ENCODE results near the gene CLDN22. TPM values are rescaled to one million over a fixed set of nuclear protein-coding genes. Genes with fewer than 3 reads are reported as not detected.

The CLDN22 gene
- total RNA-seq (under 1 TPM in 1 of 2 donors, not detected in 1; 0.05 TPM), polyA plus RNA-seq (not detected)

DNA sequence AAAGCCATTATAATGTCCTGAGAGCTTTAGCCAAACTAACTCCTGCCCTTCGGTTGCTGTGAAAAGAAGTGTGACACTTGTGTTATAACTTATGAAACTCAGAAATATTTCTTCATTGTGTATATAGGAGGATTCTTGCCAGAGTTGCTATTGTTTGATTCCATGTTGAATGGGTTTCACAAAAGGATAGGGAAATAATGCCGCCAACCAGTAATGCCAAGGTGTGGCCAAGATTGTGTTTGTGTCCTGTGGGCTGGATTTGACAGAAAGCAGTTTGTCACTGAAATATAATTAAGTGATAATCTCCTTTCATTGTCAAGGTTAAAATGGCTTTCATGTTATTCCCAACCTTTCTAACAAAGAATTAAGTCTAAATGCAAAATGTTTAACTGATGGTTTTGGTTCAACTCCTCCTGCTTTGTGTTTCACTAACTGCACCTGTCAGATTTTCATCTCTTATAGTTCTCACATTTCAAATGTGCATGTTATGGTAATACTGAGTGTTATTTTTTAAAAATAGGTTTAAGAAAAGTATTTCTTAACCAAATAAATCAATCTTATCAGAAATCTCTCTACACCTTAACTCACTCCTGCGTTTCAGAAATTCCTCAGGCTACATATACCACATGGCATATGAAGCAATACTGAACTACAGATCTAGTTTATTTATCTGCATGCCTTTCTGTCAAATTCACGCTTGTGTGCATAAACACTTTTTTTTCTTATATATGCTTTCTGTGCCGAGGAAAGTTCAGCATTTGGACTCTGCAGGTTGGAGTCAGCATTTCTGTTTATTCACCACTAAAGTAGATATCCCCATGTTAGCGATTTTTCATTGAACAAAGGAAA is at the start of gene CLDN22:
Gene CLDN22 (minus strand): TSS at position 66 of the 849 bp plus-strand sequence. CDS start 58 bp downstream, at position 8.
- H3K9me3 ChIP-seq (ENCODE audit: control insufficient read depth in 4 of 4, low read length in 3 of 4): no peaks in the 10 kb centered on the region
- H3K4me1 ChIP-seq (ENCODE audit: control insufficient read depth in 4 of 4, insufficient read depth in 4 of 4, low read length in 3 of 4): no peaks in the 10 kb centered on the region
- no peak within 1 kb of the TSS for H3K9ac ChIP-seq (ENCODE audit: low read depth in 1 of 2, low read length in 2 of 2)
- 82% methylated on average over 6 of the region's 6 CpGs for WGBS
- H3K4me3 ChIP-seq (ENCODE audit: low read depth in 1 of 3, low read length in 3 of 3): no peak within 1 kb of the TSS
- peaks cover 0 to 13% (median 5%) of the 10 kb centered on the region in 4 donors for H3K36me3 ChIP-seq (ENCODE audit: control insufficient read depth in 4 of 4, insufficient read depth in 3 of 4, low read depth in 1 of 4, low read length in 3 of 4)
- DNase-seq (ENCODE audit: low spot score): no peak
- H3K27me3 ChIP-seq (ENCODE audit: control insufficient read depth in 4 of 4, insufficient read depth in 4 of 4, low read length in 3 of 4): no peaks in the 10 kb centered on the region
- no peak for TF ChIP-seq GABPA (IDR thresholded peaks at IDR 0.05 in 1 of 2, conservative IDR thresholded peaks at IDR 0.05 in 1 of 2)
- TF ChIP-seq, protein P1, sequence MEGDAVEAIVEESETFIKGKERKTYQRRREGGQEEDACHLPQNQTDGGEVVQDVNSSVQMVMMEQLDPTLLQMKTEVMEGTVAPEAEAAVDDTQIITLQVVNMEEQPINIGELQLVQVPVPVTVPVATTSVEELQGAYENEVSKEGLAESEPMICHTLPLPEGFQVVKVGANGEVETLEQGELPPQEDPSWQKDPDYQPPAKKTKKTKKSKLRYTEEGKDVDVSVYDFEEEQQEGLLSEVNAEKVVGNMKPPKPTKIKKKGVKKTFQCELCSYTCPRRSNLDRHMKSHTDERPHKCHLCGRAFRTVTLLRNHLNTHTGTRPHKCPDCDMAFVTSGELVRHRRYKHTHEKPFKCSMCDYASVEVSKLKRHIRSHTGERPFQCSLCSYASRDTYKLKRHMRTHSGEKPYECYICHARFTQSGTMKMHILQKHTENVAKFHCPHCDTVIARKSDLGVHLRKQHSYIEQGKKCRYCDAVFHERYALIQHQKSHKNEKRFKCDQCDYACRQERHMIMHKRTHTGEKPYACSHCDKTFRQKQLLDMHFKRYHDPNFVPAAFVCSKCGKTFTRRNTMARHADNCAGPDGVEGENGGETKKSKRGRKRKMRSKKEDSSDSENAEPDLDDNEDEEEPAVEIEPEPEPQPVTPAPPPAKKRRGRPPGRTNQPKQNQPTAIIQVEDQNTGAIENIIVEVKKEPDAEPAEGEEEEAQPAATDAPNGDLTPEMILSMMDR (IDR thresholded peaks at IDR 0.05; ENCODE audit: low read depth, low read length, missing input control): no peak
- no peak for TF ChIP-seq HNF4G (IDR thresholded peaks at IDR 0.05)
- no peak for TF ChIP-seq JUND (IDR thresholded peaks at IDR 0.05)
- TF ChIP-seq, protein P2, sequence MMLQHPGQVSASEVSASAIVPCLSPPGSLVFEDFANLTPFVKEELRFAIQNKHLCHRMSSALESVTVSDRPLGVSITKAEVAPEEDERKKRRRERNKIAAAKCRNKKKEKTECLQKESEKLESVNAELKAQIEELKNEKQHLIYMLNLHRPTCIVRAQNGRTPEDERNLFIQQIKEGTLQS (IDR thresholded peaks at IDR 0.05): no peak
- no peak for TF ChIP-seq FOXA1 (IDR thresholded peaks at IDR 0.05)
- no peak for TF ChIP-seq SP1 (IDR thresholded peaks at IDR 0.05)
- no peak for TF ChIP-seq NR2F2 (IDR thresholded peaks at IDR 0.05)
- TF ChIP-seq TAF1 (conservative IDR thresholded peaks at IDR 0.05): no peak
- no peak for TF ChIP-seq YY1 (IDR thresholded peaks at IDR 0.05)
- TF ChIP-seq RXRA (IDR thresholded peaks at IDR 0.05): no peak
- no peak for TF ChIP-seq EGR1 (IDR thresholded peaks at IDR 0.05; ENCODE audit: low read depth in 2 of 2)
- TF ChIP-seq, protein P3, sequence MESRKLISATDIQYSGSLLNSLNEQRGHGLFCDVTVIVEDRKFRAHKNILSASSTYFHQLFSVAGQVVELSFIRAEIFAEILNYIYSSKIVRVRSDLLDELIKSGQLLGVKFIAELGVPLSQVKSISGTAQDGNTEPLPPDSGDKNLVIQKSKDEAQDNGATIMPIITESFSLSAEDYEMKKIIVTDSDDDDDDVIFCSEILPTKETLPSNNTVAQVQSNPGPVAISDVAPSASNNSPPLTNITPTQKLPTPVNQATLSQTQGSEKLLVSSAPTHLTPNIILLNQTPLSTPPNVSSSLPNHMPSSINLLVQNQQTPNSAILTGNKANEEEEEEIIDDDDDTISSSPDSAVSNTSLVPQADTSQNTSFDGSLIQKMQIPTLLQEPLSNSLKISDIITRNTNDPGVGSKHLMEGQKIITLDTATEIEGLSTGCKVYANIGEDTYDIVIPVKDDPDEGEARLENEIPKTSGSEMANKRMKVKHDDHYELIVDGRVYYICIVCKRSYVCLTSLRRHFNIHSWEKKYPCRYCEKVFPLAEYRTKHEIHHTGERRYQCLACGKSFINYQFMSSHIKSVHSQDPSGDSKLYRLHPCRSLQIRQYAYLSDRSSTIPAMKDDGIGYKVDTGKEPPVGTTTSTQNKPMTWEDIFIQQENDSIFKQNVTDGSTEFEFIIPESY (IDR thresholded peaks at IDR 0.05): no peak
- no peak for TF ChIP-seq RAD21 (IDR thresholded peaks at IDR 0.05)
- TF ChIP-seq HNF4A (conservative IDR thresholded peaks at IDR 0.05): no peak
- no peak within 1 kb of the TSS for H3K27ac ChIP-seq (ENCODE audit: low read depth in 1 of 2, low read length in 2 of 2)

DNA sequence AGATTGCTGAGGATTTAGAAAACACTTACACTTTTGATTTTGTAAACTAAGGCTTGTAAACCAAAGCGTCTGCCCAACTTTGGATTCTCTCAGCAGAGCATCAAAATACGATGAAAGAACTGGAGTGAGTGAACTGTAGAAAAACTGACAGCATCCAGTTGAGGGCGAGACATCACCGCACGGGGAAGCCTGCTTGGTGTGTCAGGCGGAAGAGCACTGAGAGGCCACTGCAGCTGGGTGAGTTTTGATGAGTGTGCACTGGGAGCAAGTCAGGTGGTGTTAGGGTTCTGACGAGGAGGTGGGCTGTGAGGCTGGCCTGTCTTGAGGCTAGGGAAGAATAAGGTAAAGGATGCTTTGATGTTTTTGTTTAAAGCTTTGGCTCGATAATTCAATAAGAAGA is 49.0 kb upstream of the CLDN22 start:
- no peak overlapping the region for H3K4me3 ChIP-seq (ENCODE audit: low read depth in 1 of 3, low read length in 3 of 3)
- H3K4me1 ChIP-seq (ENCODE audit: control insufficient read depth in 4 of 4, insufficient read depth in 4 of 4, low read length in 3 of 4): peaks cover 0 to 3% (median 0%) of the 10 kb centered on the region in 4 donors
- 82% methylated on average over 8 of the region's 8 CpGs for WGBS
- H3K27ac ChIP-seq (ENCODE audit: low read depth in 1 of 2, low read length in 2 of 2): no peak overlapping the region
- no peak overlapping the region for H3K9ac ChIP-seq (ENCODE audit: low read depth in 1 of 2, low read length in 2 of 2)
- H3K36me3 ChIP-seq (ENCODE audit: control insufficient read depth in 4 of 4, insufficient read depth in 3 of 4, low read depth in 1 of 4, low read length in 3 of 4): no peaks in the 10 kb centered on the region
- DNase-seq (ENCODE audit: low spot score): no peak
- H3K27me3 ChIP-seq (ENCODE audit: control insufficient read depth in 4 of 4, insufficient read depth in 4 of 4, low read length in 3 of 4): no peaks in the 10 kb centered on the region
- H3K9me3 ChIP-seq (ENCODE audit: control insufficient read depth in 4 of 4, low read length in 3 of 4): peaks cover 3 to 7% (median 5%) of the 10 kb centered on the region in 4 donors
- TF ChIP-seq RAD21 (IDR thresholded peaks at IDR 0.05) (no peak), GABPA (IDR thresholded peaks at IDR 0.05 in 1 of 2, conservative IDR thresholded peaks at IDR 0.05 in 1 of 2) (no peak), HNF4A (conservative IDR thresholded peaks at IDR 0.05) (no peak), RXRA (IDR thresholded peaks at IDR 0.05) (no peak), NR2F2 (IDR thresholded peaks at IDR 0.05) (no peak), TAF1 (conservative IDR thresholded peaks at IDR 0.05) (no peak), JUND (IDR thresholded peaks at IDR 0.05) (no peak), YY1 (IDR thresholded peaks at IDR 0.05) (no peak), EGR1 (IDR thresholded peaks at IDR 0.05; ENCODE audit: low read depth in 2 of 2) (no peak), HNF4G (IDR thresholded peaks at IDR 0.05) (no peak), FOXA1 (IDR thresholded peaks at IDR 0.05) (no peak)
- TF ChIP-seq, protein P1 (IDR thresholded peaks at IDR 0.05; ENCODE audit: low read depth, low read length, missing input control): no peak
- TF ChIP-seq, protein P4, sequence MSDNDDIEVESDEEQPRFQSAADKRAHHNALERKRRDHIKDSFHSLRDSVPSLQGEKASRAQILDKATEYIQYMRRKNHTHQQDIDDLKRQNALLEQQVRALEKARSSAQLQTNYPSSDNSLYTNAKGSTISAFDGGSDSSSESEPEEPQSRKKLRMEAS (IDR thresholded peaks at IDR 0.05): no peak
- TF ChIP-seq, protein P3 (IDR thresholded peaks at IDR 0.05): no peak

Measured in liver (tissue), 9 donors.